Activated CD8-positive, alpha-beta memory T cell treated with anti-CD3 and anti-CD28 coated beads, Interleukin-2, amount 50 U/mL, for 1 hour (primary cell): ENCODE results near the gene ZNF205.
"Not testable (repeated sequence)": the region's sequence is repeated elsewhere in the genome, so short reads cannot be mapped to it uniquely, and the experiment has no call there.

Experiments used
- DNase-seq: peaks from one replicate; pipeline ENCODE4 v3.0.0-alpha.2; 2020; ENCODE audit errors: extremely low read depth

The ZNF205 gene

DNA sequence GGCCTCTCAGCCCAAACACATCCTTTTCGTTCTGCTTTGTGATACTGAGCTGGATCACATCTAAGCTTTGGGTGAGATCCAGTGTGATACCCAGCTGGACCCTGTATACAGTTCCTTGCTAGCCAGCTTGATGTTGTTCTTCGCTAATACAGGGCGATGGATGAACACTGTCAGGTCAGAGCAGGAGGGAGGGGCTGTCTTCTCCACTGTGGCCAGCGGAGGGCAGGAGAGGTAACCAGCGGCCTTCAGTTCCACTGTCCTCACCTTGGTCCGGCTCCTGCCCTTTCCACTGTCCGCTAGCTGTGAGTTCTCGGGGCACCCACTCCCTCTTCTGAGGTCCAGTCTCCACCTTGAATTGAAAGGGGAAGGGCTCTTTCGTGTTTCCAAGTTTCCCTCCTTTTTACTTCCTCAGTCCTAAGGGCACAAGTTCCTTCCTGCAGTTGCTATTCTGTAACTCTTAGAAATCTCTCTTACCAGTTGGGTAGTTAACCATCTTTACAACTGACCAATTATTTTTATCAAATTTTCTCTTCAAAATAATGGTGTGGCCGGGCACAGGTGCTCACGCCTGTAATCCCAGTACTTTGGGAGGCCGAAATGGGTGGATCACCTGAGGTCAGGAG, 19.5 kb downstream of the ZNF205 start:
- DNase-seq, result no peak

DNA sequence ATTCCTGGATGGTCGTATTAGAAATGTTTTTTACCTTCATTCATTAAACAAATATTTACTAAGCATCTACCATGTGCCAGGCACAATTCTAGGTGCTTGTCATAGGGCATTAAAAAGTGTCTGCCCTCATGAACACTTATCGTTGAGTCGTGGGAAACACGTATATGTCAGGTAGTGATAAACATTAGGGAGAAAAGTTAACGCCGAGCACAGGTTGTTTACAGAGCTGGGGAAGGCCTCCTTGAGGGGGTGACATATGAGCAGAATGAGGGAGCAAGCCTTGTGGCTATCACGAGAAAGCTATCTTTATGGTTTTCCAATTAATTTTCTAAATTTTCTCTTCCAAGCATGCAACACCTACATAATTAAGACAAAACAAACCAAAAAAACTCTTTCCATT, 21.5 kb downstream of the ZNF205 start:
- DNase-seq, result no peak

DNA sequence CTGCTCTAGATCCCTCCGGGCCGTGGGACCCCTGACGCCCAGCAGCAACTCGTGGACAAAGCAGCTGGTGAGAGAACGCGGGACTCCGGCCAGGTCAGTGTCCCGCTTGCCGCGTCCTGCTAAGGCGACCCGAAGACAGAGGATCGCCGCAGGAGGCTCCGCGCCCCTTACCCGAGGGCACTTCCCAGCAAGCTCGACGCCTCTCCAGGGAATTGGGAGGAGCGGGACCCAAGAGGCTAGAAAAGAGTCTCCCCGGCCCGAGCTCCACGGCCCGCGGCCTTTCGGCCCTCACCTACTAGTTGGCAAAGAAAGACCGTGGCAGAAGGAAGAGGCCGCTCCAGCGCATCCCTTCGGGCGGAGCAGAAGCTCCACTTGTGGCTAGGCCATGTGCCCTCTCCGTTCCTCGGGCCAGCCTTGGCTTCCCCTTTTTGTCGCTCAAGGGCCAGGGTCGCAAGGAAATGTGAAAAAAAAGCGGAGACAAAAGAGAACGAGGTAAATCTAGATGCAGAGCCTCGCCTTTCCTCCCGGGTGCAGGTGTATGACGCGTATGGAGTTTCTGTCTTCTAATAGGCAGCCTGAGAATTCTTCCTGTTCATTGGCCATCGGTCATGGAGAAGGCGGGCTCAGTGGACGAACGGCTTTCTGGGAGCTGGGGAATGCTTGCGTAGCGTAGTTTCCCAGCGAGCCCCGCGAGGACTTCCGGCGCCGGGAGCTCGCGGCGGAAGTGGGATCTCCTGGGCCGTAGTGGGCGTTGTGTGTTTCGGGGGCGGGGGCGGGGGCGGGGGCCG, 22.1 kb downstream of the ZNF205 start, which contains the start of gene ZNF213:
TSS of gene ZNF213 (plus strand) at position 692 of the 788 bp plus-strand sequence. CDS start 2,252 bp downstream, outside the sequence.
- peak; percentile 89 for DNase-seq

DNA sequence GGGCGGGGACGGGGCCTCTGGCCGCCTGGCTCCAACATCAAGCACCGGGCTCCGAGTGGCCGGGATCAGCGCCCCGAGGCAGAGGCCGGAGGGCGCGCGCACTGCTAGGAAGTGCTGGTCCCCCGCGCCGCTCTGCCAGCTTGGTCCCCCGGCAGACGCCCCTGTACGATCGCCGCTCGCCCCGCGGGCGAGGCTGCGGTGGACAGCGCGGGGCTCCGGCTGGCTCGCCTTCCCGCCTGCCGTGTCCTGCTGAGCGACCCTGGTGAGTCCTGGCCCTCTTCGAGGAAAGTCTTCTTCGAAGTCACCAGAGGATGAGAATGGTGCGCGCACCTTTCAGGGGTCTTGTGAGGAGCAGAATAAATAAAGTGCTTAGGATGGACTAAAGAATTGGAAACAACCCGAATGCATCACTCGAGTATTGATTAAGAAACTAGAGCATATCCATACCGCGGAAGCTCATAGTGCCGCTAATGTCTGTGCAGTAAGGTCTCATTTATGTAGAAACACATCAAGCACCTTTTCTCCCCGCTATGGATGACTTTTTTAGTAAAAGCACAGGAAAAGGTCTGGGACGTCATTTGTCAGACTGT, 22.8 kb downstream of the ZNF205 start:
- no peak for DNase-seq

DNA sequence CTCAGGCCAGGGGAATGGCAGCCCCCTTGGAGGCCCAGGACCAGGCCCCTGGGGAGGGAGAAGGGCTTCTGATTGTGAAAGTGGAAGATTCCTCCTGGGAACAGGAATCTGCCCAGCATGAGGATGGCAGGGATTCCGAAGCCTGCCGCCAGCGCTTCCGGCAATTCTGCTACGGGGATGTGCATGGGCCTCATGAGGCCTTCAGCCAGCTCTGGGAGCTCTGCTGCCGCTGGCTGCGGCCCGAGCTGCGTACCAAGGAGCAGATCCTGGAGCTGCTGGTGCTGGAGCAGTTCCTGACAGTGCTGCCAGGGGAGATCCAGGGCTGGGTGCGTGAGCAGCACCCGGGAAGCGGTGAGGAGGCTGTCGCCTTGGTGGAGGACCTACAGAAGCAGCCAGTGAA, 24.9 kb downstream of the ZNF205 start:
- no peak for DNase-seq

DNA sequence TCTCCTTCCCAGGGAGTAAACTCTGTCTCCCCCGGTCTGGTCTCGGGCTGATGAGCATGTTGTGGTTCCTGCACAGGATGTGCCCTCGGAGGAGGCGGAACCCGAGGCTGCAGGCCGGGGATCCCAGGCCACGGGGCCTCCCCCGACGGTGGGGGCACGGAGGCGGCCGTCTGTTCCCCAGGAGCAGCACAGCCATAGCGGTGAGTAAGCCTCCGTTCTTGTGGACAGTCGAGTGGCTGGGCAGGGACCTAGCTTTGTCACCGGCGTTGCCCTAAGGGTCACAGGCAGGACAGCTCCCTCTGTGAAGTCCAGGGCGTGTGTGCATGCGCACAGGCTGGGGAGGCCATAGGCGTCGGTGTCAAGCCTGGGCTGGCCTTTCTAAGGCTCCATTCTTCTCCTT, 26.0 kb downstream of the ZNF205 start:
- no peak for DNase-seq

DNA sequence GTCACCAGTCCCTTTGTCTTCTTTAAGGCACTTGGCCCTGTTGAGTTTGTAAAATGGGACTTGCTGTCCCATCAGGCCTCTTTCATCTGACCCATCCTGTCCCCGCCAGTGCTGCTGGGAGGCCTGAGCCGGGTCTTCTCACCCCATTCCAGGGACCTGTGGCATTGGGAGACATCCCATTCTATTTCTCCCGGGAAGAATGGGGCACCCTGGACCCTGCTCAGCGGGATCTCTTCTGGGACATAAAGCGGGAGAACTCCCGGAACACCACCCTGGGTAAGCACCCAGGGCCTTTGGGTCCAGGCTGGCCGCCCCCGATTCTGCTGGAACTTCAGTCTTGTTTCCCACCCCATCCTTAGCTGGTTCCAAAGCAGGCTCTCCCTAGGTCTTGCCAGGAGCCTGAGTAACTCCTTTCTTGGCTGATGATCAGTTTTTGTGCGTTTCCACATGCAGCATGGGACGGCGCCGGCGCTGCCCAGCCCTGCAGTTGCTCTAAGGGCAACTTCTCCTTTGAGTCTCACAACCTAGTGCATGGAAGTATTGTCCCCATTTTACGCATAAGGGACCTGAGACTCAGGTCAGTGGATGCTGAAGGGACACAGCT, 26.5 kb downstream of the ZNF205 start:
- DNase-seq, result no peak

DNA sequence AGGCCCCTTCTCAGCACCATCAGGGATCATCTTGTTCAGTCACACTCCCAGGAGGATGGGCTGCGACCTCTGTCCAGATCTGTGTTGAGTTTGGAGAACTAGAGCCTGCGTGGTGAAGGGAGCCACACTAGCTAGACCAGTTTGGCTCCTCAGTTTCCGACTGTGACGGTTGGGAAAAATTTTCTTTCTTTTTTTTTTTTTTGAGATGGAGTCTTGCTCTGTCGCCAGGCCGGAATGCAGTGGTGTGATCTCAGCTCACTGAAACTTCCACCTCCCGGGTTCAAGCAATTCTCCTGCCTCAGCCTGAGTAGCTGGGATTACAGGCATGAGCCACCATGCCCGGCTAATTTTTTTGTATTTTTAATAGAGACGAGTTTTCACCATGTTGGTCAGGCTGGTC, 27.2 kb downstream of the ZNF205 start:
- not testable (repeated sequence) for DNase-seq

DNA sequence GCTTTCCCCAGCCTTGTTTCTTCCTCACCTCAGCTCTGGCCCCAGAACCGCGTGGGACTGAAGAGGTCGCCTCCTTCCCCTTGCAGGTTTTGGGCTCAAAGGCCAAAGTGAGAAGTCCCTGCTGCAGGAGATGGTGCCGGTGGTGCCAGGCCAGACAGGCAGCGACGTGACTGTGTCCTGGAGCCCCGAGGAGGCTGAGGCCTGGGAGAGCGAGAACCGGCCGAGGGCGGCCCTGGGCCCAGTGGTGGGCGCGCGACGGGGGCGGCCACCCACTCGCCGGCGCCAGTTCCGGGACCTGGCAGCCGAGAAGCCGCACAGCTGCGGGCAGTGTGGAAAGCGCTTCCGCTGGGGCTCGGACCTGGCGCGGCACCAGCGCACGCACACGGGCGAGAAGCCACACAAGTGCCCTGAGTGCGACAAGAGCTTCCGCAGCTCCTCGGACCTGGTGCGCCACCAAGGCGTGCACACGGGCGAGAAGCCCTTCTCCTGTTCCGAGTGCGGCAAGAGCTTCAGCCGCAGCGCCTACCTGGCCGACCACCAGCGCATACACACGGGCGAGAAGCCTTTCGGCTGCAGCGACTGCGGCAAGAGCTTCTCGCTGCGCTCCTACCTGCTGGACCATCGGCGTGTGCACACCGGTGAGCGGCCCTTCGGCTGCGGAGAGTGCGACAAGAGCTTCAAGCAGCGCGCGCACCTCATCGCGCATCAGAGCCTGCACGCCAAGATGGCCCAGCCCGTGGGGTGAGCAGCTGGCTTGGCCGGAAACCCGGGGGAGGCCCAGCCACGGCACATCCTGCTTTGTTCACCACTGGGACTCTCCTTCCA, 28.4 kb downstream of the ZNF205 start:
- no peak for DNase-seq

DNA sequence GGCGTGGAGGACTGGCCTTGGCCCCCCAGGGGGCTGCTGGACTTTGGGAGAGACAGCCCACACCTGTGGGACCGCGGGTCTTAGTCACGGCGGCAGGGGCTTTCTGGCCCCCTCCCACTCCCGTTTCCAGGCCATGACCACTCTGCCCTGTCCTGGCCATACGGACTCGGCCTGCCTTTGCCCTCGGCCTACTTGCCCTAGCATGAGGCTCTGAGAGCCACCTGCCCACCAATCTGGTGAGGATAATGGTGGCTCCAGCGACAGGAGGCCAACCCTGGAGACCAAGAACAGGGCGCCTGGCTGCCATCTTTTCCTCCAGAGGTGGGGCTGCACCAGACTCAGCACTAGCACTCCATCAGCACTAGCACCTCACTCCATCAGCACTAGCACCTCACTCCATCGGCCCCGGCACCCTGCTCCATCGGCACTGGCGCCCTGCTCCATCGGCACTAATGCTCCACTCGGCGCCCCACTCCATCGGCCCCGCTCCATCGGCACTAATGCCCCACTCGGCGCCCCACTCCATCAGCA, 29.5 kb downstream of the ZNF205 start:
- no peak for DNase-seq

DNA sequence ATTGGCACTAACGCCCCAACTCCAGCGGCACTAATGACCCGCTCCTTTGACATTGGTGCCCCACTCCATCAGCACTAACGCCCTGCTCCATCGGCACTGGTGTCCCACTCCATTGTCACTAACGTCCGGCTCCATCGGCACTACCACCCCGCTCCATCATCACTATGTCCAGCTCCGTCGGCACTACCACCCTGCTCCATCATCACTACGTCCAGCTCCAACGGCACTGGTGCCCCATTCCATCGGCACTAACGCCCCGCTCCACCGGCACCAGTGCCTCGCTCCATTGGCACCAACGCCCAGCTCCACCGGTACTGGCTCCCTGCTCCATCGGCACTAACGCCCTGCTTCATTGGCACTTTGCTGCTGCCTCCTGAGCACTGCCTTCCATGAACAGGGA, 29.9 kb downstream of the ZNF205 start:
- no peak for DNase-seq

DNA sequence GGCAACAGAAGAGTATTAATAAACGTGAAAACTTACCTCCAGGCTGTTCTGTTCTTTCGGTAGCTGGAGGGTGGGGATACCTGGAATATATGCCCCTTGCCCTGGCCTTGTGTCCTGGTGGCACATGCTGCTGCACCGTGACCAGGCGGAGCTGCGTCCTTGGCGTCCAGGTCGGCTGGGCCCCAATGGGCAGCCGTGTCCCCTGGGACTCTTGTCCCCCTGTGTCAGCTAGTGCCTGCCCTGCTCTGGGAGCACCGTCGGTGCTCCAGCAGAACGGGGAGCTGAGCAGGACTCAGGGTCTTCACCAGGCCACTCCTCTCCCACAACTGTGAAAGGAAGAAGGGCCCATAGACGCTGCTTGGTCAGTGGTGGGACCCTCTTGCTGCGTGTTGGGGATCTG, 30.4 kb downstream of the ZNF205 start:
- no peak for DNase-seq

DNA sequence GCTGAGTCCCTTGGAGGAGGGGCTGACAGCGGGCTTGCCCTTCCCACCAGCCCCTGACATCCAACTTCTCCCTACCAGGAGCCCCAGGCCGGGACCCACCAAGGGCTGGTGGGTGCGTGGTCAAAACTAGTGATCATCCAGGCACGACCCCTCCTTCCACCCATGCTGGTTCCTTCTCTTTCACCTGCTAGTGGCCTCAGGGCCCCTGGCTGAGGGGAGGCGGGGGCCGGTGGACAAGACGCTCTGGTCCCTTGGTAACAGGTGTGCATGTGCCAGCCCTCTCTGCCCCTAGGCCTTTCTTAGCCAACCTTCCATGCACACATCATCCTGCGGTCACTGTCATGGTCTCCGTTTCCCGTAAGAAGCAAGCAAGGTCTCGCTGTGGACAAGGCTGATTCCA, 30.8 kb downstream of the ZNF205 start:
- DNase-seq, result no peak

DNA sequence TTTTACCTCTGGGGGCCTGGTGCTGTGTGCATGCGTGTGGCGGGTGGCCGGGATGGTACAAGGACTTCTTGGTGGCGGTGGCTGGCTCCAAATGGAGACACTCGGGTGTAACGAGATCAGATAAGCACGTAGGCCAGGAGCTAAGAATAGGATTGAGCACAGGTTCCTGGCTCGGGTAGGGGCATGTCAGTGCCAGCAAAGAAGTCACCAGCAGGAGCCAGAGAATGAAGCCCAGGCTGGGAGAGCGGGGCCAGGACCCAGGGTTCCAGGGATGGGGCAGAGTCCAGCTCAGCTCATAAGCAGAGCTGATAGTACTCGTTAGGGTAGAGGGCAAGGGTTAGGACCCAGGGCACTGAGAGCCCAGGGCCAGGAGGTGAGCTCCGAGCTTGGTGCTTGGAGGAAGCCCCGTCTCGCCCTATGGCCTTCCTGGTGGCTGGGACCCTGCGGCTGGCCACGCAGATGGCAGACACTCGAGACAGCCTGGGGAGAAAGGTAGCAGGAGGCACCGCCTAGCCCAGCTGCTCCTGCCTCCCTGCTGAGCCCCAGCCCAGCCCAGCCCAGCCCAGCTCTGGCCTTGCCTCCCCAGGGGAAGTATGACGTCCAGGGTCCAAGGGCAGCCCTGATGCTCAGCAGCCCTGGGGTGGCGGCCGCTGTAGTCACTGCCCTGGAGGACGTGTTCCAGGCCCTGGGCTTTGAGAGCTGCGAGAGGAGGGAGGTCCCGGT, 31.4 kb downstream of the ZNF205 start:
- DNase-seq, result no peak

DNA sequence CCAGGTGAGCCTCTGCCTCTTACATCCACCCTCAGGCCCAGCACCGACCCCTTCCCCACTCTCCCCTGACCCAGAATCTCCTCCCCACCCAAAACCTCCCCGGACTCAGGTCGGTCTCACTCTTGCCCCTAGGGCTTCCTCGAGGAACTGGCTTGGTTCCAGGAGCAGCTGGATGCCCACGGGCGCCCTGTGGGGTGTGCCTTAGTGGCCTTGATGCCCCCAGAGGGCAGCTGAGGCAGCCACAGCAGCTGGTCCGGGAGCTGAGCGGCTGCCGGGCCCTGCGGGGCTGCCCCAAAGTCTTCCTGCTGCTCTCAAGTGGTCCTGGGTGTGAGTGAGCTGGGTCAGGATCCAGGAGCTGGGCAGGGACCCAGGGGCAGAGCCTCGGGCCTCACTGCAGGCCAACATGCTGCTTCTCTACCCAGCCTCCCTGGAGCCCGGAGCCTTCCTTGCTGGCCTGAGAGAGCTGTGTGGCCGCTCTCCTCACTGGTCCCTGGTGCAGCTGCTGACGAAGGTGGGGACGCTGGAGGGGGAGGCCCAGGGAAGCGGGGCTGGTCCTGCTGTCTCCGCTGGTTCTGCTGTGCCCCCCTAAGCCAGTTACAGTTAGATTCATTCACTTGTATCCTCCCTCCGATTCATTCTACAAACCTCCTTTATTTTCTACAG, 32.1 kb downstream of the ZNF205 start:
- no peak for DNase-seq

DNA sequence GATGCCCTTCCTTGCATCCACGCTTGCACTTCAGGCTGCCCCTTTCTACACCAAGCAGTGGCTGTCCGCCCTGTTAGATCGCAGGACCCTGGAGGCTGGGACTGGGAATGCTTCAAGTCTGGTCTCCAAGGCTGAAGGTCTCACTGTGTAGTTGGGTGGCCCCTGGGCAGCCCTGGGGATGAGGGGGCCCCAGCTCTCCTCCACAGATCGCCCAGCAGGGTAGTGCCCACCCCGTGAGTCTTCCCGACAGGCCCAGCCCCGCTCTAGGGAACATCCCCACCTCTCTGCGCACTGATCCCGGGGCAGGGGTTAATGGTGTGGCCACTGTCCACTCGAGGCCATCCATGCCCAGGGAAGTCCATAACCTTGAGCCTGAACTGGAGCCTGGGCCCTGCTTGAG, 32.8 kb downstream of the ZNF205 start:
- DNase-seq, result no peak

DNA sequence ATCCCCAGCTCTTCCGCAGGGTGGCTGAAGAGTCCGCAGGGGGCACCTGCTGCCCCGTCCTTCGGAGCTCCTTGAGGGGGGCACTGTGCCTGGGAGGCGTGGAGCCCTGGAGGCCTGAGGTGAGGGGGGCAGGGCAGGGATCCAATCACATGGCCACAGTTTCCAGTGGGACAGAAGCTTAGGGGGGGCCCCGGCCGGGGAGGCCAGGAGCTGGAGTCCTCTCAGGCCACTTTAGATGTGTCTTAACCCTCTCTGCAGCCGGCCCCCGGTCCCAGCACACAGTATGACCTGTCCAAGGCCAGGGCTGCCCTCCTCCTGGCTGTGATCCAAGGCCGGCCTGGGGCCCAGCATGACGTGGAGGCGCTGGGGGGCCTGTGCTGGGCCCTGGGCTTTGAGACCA, 33.3 kb downstream of the ZNF205 start:
- DNase-seq, result no peak

DNA sequence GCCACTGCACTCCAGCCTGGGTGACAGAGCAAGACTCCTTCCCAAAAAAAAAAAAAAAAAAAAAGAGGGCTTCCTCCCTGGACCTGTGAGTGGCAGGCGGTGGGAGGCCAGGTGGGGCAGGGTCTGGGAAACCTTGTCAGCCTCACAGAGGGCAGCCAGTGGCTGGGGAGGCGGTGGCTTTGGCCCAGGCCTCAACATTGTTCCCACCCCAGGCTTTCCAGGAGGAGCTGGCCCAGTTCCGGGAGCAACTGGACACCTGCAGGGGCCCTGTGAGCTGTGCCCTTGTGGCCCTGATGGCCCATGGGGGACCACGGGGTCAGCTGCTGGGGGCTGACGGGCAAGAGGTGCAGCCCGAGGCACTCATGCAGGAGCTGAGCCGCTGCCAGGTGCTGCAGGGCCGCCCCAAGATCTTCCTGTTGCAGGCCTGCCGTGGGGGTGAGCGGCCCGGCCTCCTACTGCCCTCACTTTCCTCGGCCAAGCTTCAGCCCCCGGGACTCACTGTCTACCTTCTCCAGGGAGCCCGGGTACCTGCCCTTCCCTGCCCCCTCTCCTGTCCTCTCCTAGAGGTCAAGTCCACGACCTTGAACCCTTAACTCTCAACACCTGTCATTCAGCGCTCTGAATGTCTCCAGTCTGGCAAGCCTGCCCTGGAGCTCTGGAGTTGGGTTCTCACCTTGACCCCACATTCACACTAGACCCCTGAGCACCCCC, 34.8 kb downstream of the ZNF205 start:
- no peak for DNase-seq

DNA sequence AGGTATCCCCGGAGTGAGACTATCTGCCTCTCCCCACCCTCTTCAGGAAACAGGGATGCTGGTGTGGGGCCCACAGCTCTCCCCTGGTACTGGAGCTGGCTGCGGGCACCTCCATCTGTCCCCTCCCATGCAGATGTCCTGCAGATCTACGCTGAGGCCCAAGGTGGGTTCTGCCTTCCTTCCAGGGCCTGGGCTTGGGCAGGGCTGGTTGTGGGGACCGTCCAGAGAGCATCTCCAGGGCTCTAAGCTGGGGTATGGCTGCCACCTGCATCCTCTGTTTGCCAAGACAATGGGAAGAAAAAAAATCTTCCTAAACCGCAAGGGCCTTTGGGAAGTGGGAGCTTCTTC, 35.3 kb downstream of the ZNF205 start:
- DNase-seq, result no peak
